NB4 (cell line): ENCODE results near the gene OTOP1.

Experiments
- CTCF ChIP-seq: IDR thresholded peaks from one replicate; pipeline ENCODE4 v1.5.1; 2012; ENCODE audit warnings: low read depth, low read length
- POLR2A ChIP-seq: IDR thresholded peaks from 2 replicates; pipeline ENCODE4 v1.6.1; 2011; ENCODE audit warnings: mild to moderate bottlenecking; ENCODE audit not compliant: insufficient read length; ENCODE audit errors: extremely low read depth

GRCh38 chr4:4182835-4183568 lies 43.7 kb downstream of the OTOP1 start:
- TF ChIP-seq CTCF (peak; percentile 97), POLR2A (no peak)
